HG03103 (cell line): ENCODE results near the gene GBA2.

Experiments used
- ATAC-seq: cut with Tn5 transposase; IDR thresholded peaks from one replicate; pipeline ENCODE4 v1.9.1; 2021; ENCODE audit warnings: low read depth; ENCODE audit not compliant: unreplicated experiment

GBA2 gene

GRCh38 chr9:35741740-35742139 lies 7.3 kb downstream of the GBA2 start:
- ATAC-seq: no peak

GRCh38 chr9:35740243-35740642 lies 8.8 kb downstream of the GBA2 start:
- ATAC-seq: no peak

- ATAC-seq: no peak
These were observed 10.1 kb downstream of the GBA2 start for GRCh38 chr9:35738924-35739323.

GRCh38 chr9:35738186-35738585 lies 10.8 kb downstream of the GBA2 start:
- no peak for ATAC-seq

- ATAC-seq: no peak
These were observed 11.9 kb downstream of the GBA2 start for GRCh38 chr9:35737143-35737542.

GRCh38 chr9:35736201-35736633 lies 12.8 kb downstream of the GBA2 start:
- ATAC-seq: no peak

- no peak for ATAC-seq
These were observed 14.9 kb downstream of the GBA2 start for GRCh38 chr9:35734096-35734495.

GRCh38 chr9:35732800-35733541 lies 16.1 kb downstream of the GBA2 start:
- no peak for ATAC-seq

- peak; percentile 73 for ATAC-seq
These were observed 16.7 kb downstream of the GBA2 start, which contains the start of the genes CREB3 and TLN1 for GRCh38 chr9:35732185-35732799. Gene CREB3 (plus strand): TSS chr9:35732666. CDS start chr9:35732773, 107 bp downstream. Gene TLN1 (minus strand): TSS chr9:35732195. CDS start chr9:35725694, 6,501 bp downstream.

- ATAC-seq: no peak
These were observed 17.4 kb downstream of the GBA2 start for GRCh38 chr9:35731415-35732184.

GRCh38 chr9:35730486-35730854 lies 18.6 kb downstream of the GBA2 start:
- ATAC-seq: no peak

GRCh38 chr9:35729700-35730485 lies 19.1 kb downstream of the GBA2 start:
- ATAC-seq: no peak

GRCh38 chr9:35729101-35729500 lies 19.9 kb downstream of the GBA2 start:
- ATAC-seq: no peak

- no peak for ATAC-seq
These were observed 20.7 kb downstream of the GBA2 start for GRCh38 chr9:35728041-35728971.

GRCh38 chr9:35727676-35728040 lies 21.4 kb downstream of the GBA2 start:
- no peak for ATAC-seq

- no peak for ATAC-seq
These were observed 22.1 kb downstream of the GBA2 start for GRCh38 chr9:35726931-35727330.

GRCh38 chr9:35725362-35725761 lies 23.7 kb downstream of the GBA2 start:
- ATAC-seq: no peak

GRCh38 chr9:35723908-35724307 lies 25.1 kb downstream of the GBA2 start:
- ATAC-seq: no peak

- ATAC-seq: no peak
These were observed 25.6 kb downstream of the GBA2 start for GRCh38 chr9:35723426-35723825.

GRCh38 chr9:35719546-35719945 lies 29.5 kb downstream of the GBA2 start:
- no peak for ATAC-seq
